Right lobe of liver (tissue), 4 donors: ENCODE data around the gene CCDC183.

Experiments used
- CTCF ChIP-seq, 4 donors: fragments of 200-600 bp in 3 of 4; fragments of 450-650 bp in 1 of 4; IDR thresholded peaks; one replicate each; pipeline versions ENCODE4 v1.5.1 to v1.8.0; 2016 to 2022; ENCODE audit warnings: antibody characterized with exemption in 4 of 4, mild to moderate bottlenecking in 2 of 4
- POLR2A ChIP-seq: fragments of 450-650 bp; IDR thresholded peaks from one replicate; pipeline ENCODE4 v1.6.1; 2017; ENCODE audit warnings: antibody characterized with exemption, mild to moderate bottlenecking
- donor health status: DM: no; HTN: no; CAD: no.
- donor health status: DM: no; HTN: no; CAD: no.
- donor health status: DM: no; HTN: yes; CAD: no.

- TF ChIP-seq CTCF (IDR thresholded peaks at IDR 0.05) = no peak
- no peak for TF ChIP-seq POLR2A
These were observed 35.6 kb downstream of the CCDC183 start for GRCh38 chr9:136831720-136832104.
